ENCODE results near the gene DDT. TPM values are rescaled to one million over a fixed set of nuclear protein-coding genes. Genes with fewer than 3 reads are reported as not detected.
"Not testable (repeated sequence)": the region's sequence is repeated elsewhere in the genome, so short reads cannot be mapped to it uniquely, and the experiment has no call there.

DDT gene
- polyA plus RNA-seq, 4 donors, result 34.8 to 80.2 (median 66.9) TPM

GRCh38 chr22:23993080-23993479 is 18.8 kb upstream of the DDT start:
- not testable (repeated sequence) for DNase-seq (ENCODE audit: low read depth in 4 of 4, low spot score in 3 of 4)

GRCh38 chr22:23989583-23990244 is 15.5 kb upstream of the DDT start:
- not testable (repeated sequence) for DNase-seq (ENCODE audit: low read depth in 4 of 4, low spot score in 3 of 4)

DNA sequence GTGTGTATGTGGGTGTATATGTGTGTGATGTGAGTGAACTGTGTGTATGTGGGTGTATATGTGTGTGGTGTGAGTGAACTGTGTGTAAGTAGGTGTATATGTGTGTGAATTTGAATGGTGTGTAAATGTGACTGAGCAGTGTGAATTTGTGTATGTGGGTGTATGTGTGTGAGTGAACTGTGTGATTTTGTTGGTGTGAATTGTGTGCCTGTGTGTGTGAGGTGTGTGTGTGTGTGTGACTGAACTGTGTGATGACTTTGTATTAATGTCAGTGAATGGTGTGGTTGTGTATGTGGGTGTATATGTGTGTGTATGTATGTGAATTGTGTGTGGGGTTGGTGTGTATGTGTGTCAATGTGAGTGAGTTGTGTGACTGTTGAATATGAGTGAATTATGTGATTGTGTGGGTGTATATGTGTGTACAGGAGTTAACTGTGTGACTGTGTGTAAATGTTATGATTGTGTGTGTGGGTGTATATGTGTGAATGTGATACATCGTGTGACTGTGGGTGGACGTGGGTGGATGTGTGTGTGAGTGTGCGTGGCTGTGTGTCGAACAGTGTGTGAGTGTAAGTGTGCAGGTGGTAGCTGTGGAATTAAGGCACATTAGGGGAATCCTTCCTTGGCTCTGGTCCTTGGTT is 12.4 kb upstream of the DDT start:
- not testable (repeated sequence) for DNase-seq (ENCODE audit: low read depth in 4 of 4, low spot score in 3 of 4)

GRCh38 chr22:23986089-23986488 is 11.8 kb upstream of the DDT start:
- DNase-seq (ENCODE audit: low read depth in 4 of 4, low spot score in 3 of 4), result not testable (repeated sequence)

DNA sequence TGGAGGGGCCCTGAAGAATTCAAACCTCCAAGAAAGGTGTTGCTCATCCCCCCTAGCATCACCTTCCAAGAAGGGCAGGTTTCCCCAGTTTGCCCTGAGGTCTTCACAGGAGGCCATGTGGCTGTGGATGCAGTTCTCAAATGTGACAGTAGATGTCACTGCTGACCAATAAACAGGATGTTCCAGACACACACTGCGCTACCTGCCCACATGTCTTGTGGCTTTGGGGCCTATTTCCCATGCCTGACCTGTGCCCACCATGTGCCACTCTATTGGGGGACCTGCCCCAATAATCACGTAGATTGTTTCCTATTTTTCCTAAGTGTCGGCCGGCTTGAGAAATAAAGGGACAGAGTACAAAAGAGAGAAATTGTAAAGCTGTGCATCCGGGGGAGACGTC is 10.2 kb upstream of the DDT start:
- DNase-seq (ENCODE audit: low read depth in 4 of 4, low spot score in 3 of 4), result peak in 2 of 4 donors; percentile 12 to 18

DNA sequence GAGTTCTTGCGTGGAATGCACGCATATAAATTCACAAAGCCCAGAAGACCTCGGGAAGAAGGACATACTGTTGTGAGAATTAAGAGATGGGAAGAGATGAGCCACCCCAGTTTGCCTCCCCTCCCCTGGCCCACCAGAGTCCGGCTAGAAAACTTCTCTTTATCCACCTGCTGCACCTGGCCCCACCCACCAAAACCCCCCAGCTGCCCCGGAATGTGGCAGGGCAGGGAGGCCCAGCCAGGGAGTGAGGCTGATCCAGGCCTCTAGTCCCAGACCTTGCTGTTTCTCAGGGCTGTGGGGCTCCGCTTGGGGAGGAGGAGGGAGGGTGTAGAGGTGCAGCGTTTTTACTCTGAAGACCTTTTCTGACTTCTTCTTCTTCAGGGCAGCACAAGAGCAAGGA is 6.3 kb upstream of the DDT start:
- not testable (repeated sequence) for DNase-seq (ENCODE audit: low read depth in 4 of 4, low spot score in 3 of 4)

GRCh38 chr22:23979557-23980240 is 5.5 kb upstream of the DDT start, which contains the start of gene GSTT2:
GSTT2 (plus strand) TSS chr22:23980134.
- not testable (repeated sequence) for DNase-seq (ENCODE audit: low read depth in 4 of 4, low spot score in 3 of 4)

GRCh38 chr22:23977304-23977703 is 3.1 kb upstream of the DDT start:
- not testable (repeated sequence) for DNase-seq (ENCODE audit: low read depth in 4 of 4, low spot score in 3 of 4)

DNA sequence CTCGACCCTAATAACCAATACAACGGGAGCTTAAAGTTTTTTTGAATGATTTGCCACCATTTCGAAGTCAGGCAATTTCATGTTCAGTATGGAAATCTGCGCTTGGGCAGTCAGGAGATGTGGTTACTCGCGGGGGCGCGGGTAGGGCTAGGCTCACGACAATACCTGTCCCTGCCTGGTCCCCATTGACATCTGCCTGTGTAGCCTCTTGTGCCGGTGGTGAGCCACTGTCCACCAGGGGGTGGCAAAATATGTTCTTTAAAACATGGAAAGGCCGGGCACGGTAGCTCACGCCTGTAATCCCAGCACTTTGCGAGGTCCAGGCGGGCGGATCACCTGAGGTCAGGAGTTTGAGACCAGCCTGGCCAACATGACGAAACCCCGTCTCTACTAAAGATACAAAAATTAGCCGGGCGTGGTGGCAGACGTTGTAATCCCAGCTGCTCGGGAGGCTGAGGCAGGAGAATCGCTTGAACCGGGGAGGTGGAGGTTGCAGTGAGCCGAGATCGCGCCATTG is 653 bp upstream of the DDT start:
- not testable (repeated sequence) for DNase-seq (ENCODE audit: low read depth in 4 of 4, low spot score in 3 of 4)

GRCh38 chr22:23971927-23972326 is 2.3 kb downstream of the DDT start:
- not testable (repeated sequence) for DNase-seq (ENCODE audit: low read depth in 4 of 4, low spot score in 3 of 4)

DNA sequence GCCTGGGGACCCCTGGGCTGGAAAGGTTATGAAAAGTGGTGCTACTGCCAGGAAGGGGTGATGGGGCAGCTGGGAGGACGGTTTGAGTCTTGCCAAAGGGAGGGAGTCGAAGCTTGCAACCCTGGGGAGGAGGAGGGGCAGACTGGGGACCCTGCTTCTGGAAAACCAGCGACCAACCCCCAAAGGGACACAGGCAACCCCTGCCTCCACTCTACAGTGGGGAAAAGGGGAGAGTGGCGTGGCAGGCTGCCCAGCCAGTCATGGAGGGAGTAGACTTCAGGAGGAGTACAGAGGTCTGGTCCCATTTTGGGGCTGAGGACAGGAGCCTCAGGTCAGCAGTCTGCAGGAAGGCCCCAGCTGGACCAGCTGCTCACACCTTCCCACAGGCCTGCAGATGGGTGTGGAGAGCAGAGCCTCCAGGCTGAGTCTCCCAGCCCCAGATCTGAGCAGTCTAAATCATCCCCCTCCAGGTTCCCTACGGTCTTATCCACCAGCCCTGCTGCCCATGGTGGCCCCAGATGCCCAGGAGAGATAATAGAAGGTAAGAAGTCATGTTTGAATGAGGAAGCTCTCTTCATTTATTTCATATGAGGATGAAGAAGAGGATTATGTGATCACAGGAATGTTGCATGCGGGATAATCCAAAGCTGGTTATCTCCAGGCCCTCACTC is 3.3 kb downstream of the DDT start:
- DNase-seq (ENCODE audit: low read depth in 4 of 4, low spot score in 3 of 4), result no peak

- DNase-seq (ENCODE audit: low read depth in 4 of 4, low spot score in 3 of 4), result no peak
These were observed 4.0 kb downstream of the DDT start for GRCh38 chr22:23970201-23970641.

DNA sequence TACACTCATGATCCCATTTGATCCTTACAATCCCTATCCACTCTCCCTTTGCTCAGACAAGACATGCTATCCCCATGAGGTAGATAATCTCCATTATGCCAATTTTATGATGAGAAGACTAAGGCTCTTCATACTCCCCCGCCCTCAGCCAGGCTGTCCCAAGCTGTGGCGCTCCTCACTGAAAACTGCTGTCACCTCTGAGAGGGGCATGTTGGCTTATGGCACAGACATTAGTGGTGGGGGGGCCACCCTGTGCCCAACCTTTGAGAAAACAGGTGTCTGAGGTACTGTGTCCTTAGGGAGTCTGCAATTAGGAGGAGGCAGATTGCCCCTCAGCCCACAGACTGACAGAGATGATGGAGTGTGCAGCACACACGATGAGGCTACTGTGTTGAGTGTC is 5.2 kb downstream of the DDT start:
- no peak for DNase-seq (ENCODE audit: low read depth in 4 of 4, low spot score in 3 of 4)

DNA sequence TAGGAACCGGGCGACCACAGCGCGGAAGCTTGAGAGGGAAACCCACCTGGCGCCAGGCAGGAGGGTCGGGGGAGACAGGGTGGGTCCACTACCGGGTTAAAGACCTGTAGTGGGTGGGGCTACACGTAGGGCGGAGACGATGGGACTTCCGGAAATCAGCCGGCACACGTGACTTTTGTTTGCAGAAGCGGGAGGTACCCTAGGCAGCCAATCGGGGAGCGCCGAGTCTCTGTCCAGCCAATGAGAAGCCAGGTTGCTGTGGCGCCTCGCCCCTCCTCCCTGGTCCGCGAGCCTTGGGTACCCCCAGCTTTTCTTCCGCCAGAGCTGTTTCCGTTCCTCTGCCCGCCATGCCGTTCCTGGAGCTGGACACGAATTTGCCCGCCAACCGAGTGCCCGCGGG is 7.7 kb downstream of the DDT start, which contains the start of gene DDTL:
Gene DDTL (plus strand): TSS at position 321 of the 400 bp plus-strand sequence. CDS start 27 bp downstream, at position 348.
- DNase-seq (ENCODE audit: low read depth in 4 of 4, low spot score in 3 of 4), result not testable (repeated sequence)

DNA sequence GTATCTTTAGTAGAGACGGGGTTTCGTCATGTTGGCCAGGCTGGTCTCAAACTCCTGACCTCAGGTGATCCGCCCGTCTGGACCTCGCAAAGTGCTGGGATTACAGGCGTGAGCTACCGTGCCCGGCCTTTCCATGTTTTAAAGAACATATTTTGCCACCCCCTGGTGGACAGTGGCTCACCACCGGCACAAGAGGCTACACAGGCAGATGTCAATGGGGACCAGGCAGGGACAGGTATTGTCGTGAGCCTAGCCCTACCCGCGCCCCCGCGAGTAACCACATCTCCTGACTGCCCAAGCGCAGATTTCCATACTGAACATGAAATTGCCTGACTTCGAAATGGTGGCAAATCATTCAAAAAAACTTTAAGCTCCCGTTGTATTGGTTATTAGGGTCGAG is 8.1 kb downstream of the DDT start:
- DNase-seq (ENCODE audit: low read depth in 4 of 4, low spot score in 3 of 4), result not testable (repeated sequence)

- not testable (repeated sequence) for DNase-seq (ENCODE audit: low read depth in 4 of 4, low spot score in 3 of 4)
These were observed 13.0 kb downstream of the DDT start, which contains the start of gene GSTT2B for GRCh38 chr22:23961084-23961771. GSTT2B (minus strand) TSS chr22:23961195; CDS start chr22:23961131, 64 bp downstream.

DNA sequence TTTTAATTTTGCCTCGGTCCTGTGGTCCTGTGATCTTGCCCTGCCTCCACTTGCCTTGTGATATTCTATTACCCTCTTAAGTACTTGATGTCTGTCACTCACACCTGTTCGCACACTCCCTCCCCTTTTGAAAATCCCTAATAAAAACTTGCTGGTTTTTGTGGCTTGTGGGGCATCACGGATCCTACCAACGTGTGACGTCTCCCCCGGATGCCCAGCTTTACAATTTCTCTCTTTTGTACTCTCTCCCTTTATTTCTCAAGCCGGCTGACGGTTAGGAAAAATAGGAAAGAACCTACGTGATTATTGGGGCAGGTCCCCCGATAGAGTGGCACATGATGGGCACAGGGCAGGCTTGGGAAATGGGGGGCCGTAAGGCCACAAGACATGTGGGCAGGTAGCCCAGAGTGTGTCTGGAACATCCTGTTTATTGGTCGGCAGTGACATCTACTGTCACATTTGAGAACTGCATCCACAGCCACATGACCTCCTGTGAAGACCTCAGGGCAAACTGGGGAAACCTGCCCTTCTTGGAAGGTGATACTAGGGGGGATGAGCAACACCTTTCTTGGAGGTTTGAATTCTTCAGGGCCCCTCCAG is 17.8 kb downstream of the DDT start:
- peak; percentile 31 to 57 (median 52) for DNase-seq (ENCODE audit: low read depth in 4 of 4, low spot score in 3 of 4)

- DNase-seq (ENCODE audit: low read depth in 4 of 4, low spot score in 3 of 4), result not testable (repeated sequence)
These were observed 18.4 kb downstream of the DDT start for GRCh38 chr22:23955886-23956285.

GRCh38 chr22:23954991-23955305 is 19.3 kb downstream of the DDT start:
- not testable (repeated sequence) for DNase-seq (ENCODE audit: low read depth in 4 of 4, low spot score in 3 of 4)
